ENCODE measurements around the gene LDLRAD2.

Gene LDLRAD2

GRCh38 chr1:21842606-21843162 is 30.6 kb downstream of the LDLRAD2 start:
- no peak for DNase-seq (ENCODE audit: low read depth in 1 of 2, low spot score in 1 of 2)

DNA sequence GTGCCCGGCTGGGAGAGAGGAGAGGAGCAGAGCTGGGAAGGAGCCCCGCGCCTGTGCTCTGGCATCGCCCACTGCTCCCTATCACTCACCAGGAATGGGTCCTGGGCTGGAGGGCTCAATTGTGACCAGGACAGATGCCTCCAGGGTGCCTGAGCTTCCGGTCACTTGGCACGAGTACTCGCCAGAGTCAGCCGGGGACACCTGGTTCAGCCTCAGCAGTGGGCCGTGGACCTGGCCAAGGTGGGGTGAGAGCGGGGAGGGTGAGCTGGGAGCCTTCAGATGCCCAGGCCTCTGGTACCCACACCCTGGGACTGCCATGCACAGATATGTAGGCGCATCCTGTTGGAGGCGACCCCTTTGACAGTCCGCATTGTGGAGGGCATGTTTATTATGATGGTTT is 31.1 kb downstream of the LDLRAD2 start:
- no peak for DNase-seq (ENCODE audit: low read depth in 1 of 2, low spot score in 1 of 2)

DNA sequence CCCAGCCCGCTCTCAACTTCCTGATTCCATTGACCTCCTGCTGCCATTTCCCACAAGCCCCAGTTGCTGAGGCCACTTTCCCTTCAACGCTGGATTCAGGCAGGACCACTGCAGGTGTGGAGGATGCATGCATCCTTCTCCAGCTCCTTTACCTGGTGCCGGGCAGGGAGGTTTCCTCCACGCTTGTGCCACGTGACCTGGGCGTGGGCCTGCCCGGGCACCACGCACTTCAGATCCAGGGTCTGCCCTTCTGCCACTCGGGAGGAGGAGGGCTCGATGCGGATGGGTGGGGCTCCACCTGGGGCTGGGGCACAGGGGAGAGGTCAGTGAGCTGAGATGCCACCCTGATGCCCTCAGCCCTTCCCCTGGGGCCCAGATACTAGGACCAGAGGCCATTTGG is 31.9 kb downstream of the LDLRAD2 start:
- DNase-seq (ENCODE audit: low read depth in 1 of 2, low spot score in 1 of 2), result no peak

DNA sequence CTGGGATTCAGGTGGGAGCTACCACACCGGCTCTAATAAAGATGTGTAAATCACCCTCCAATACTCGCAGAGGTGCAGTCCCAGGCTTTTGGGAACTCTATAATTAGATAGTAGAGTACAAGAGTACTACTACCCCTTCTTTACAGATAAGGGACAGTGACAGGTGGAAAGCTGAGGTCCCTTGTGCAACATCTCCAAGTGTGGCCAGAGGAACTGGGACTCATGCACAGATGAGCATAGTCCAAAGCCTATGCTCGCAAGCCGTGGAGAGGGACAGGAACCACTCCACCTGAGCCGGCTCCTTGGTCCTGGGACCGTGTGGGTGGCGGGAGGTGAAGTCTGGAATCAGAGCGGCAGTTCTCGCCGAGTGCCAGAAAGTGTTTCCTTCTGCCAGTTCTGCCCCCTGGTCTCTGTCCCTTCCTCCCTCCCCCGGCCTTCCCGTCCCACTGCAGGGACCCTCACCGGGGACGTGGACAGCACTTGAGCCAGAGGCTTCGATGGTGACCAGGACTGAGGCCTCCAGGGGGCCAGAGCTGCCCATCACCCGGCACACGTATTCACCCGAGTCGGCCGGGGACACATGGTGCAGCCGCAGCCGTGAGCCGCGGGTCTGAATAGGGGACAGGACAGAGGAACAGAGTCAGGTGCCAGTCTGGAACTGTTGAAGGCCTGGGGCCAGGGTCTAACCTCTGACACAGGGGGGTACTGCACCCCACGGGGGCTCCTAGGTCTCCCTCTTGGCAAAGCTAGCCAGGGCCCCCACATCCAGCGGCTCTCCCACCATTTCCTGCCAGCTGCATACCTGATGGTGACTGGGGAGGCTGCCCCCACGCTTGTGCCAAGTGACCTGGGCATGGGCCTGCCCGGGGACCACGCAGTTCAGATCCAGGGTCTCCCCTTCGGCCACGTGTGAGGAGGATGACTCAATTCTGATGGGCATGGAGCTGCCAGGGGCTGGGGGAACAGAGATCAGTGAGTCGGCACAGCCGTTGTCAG is 33.9 kb downstream of the LDLRAD2 start:
- DNase-seq (ENCODE audit: low read depth in 1 of 2, low spot score in 1 of 2), result no peak

DNA sequence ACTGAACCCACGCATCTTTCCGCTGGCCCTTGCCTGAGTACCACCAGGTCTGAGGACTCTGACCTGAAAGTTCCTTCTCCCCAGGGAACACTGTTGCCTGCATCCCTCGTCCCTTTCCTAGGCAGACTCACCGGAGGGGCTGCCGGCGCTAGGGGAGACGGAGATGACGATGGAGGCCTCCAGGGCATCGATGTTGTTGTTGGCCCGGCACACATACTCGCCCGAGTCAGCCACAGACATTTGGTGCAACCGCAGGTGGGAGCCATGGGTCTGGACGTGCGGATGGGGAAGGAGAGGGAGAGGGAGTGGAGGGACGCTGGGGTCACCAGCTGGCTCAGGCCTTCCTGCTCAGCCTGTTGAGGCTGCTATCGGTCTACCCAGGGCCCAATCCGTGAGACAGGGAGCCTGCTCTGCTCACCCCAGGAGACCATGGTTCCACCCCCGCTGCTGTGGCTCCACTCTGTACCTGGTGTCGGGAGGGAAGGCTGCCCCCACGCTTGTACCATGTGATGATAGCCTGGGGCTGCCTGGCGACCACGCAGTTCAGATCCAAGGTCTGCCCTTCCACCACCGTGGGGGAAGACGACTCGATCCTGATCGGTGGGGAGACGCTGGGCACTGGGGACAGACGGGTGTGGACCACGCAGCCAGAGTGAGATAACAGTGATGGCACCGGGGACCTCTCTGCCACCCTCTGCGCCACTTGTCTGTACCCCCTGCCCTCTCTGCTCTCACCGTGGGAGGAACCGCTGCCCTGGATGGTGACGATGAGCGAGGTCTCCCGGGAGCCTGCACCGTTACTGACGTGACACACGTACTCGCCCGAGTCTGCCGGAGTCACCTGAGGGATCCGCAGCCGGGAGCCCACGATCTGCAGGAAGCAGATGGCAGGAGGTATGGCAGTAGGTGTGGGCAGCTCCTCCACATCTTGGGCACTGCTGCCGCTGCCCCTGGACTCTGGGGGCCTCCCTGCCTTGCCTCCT is 35.4 kb downstream of the LDLRAD2 start:
- no peak for DNase-seq (ENCODE audit: low read depth in 1 of 2, low spot score in 1 of 2)

- DNase-seq (ENCODE audit: low read depth in 1 of 2, low spot score in 1 of 2), result no peak
Observed at GRCh38 chr1:21848524-21849174, 36.6 kb downstream of the LDLRAD2 start.

GRCh38 chr1:21849909-21850576 is 38.0 kb downstream of the LDLRAD2 start:
- no peak for DNase-seq (ENCODE audit: low read depth in 1 of 2, low spot score in 1 of 2)

- no peak for DNase-seq (ENCODE audit: low read depth in 1 of 2, low spot score in 1 of 2)
Observed at GRCh38 chr1:21851430-21852250, 39.6 kb downstream of the LDLRAD2 start.

GRCh38 chr1:21852282-21853130 is 40.4 kb downstream of the LDLRAD2 start:
- DNase-seq (ENCODE audit: low read depth in 1 of 2, low spot score in 1 of 2), result no peak

DNA sequence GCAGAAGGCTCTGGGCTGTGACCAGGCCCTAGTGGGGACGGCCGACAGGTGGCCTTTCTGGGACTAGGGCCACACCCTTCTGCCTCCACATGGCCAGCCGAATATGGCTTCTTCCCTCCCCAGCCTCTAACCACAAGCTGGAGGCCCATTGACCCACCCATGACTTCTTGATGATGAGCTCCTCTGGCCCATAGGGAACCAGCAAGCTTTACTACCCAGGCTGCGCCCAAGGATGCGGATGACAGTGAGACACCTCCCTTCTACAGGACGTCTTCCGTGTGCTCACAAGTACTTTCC is 41.0 kb downstream of the LDLRAD2 start:
- no peak for DNase-seq (ENCODE audit: low read depth in 1 of 2, low spot score in 1 of 2)

- no peak for DNase-seq (ENCODE audit: low read depth in 1 of 2, low spot score in 1 of 2)
Observed at GRCh38 chr1:21854090-21854750, 42.2 kb downstream of the LDLRAD2 start.

DNA sequence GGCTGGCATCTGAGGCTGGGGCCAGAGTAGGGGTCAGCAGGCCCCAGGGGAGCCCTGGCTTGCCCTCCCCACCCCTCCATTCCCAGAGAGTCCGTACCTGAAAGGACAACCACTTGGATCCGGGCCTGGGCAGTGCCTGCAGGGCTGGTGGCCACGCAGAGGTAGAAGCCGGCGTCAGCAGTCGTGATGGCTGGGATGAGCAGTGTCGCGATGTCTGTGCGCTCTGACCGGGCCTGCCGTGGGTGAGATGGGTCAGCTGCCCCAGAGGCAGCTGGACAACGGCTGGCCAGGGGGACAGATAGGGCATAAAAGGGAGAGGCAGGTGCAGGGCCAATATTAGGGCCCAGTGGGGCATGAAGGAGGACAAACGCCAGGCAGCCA is 42.7 kb downstream of the LDLRAD2 start:
- DNase-seq (ENCODE audit: low read depth in 1 of 2, low spot score in 1 of 2), result no peak

DNA sequence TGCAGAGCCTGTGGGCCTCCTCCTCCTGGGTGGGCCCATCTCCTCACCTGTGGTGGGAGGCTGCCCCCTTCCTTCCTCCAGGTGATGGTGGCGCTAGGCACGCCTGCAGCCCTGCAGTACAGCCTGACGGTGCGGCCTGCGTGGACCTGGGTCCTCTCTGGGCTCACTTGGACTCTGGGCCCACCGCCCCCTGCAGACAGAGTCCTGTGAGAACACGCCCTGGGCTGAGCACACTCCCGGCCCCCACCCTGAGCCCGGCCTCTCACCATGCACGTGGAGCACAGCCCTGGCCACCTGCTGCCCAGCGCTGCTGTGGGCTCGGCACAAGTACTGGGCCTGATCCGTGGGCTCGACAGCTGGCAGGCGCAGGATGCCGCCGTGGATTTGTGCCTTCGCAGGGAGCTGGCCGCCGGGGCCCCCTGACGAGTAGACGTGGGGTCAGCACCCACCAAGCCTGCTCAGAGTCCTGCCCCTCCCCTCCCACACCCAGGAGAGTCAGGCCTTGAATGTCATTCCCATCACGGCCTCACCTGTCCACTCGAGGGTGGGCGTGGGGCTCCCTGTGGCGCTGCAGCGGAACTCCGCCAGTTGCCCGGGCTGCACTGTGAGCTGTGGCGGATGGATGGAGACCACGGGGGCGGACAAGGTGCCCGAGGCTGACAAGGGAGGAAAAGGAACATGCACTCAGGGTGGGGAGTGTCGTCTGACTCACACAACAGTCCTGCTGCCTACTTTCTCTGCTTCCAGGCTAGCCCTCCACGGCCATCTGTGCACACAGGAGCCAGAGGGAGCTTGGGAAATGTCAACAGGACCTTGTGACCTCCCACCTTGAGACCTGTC is 43.4 kb downstream of the LDLRAD2 start:
- DNase-seq (ENCODE audit: low read depth in 1 of 2, low spot score in 1 of 2), result no peak

DNA sequence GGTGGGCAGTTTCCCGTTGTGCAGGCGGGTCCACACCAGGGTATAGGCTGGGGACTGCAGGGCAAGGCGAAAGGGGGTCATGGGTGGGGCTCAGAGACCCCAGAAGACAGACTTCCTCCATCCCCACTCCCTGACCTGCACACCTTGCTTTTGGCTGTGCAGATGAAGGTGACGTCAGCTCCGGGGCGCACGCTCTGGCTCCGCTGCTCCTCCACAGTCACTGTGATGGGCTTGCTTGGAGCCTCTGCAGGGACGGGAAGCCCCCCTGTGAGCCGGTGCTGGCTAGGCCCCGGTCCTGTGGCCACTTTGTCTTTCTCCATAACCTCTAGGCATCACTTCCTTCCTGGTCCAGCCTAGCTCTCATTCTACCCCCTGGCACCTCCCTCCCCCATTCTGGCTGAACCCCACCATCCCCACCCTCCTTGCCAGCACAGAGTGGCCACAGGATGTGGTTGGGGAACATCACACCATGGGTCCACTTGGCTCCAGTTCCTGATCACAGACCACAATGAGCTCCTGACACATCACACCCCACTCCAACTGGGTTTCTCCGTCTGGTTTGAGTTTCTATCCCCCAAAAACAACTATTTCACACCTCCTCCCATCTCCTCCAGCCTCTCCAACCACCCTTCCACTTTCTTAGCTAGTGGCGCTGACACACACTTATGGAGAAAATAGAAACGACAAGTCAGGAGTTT is 45.2 kb downstream of the LDLRAD2 start:
- DNase-seq (ENCODE audit: low read depth in 1 of 2, low spot score in 1 of 2), result no peak

GRCh38 chr1:21857840-21858670 is 46.0 kb downstream of the LDLRAD2 start:
- DNase-seq (ENCODE audit: low read depth in 1 of 2, low spot score in 1 of 2), result no peak

- no peak for DNase-seq (ENCODE audit: low read depth in 1 of 2, low spot score in 1 of 2)
Observed at GRCh38 chr1:21859669-21860179, 47.7 kb downstream of the LDLRAD2 start.
